ENCODE data around the gene FAM13A.

FAM13A gene

GRCh38 chr4:88879991-88880390 is 177.0 kb downstream of the FAM13A start:
- no peak overlapping the region for H3K27ac ChIP-seq (ENCODE audit: low read length)
- H3K27me3 ChIP-seq (ENCODE audit: control insufficient read depth, insufficient read depth, low read length) = no peaks in the 10 kb centered on the region
- no peaks in the 10 kb centered on the region for H3K4me1 ChIP-seq (ENCODE audit: control insufficient read depth, insufficient read depth, low read length)
- no peak for DNase-seq (ENCODE audit: low read depth, low spot score)
- H3K4me3 ChIP-seq (ENCODE audit: low read length) = no peak overlapping the region
- no CpG with 5 or more reads among the region's 4 CpGs for WGBS (ENCODE audit: insufficient coverage, insufficient read length)
- no peaks in the 10 kb centered on the region for H3K36me3 ChIP-seq (ENCODE audit: control insufficient read depth, insufficient read depth, low read length)
- no peaks in the 10 kb centered on the region for H3K9me3 ChIP-seq (ENCODE audit: control insufficient read depth, insufficient read depth, low read length)

GRCh38 chr4:88878642-88879041 is 178.3 kb downstream of the FAM13A start:
- DNase-seq (ENCODE audit: low read depth, low spot score) = no peak
- H3K27me3 ChIP-seq (ENCODE audit: control insufficient read depth, insufficient read depth, low read length) = no peaks in the 10 kb centered on the region
- no peaks in the 10 kb centered on the region for H3K4me1 ChIP-seq (ENCODE audit: control insufficient read depth, insufficient read depth, low read length)
- H3K36me3 ChIP-seq (ENCODE audit: control insufficient read depth, insufficient read depth, low read length) = no peaks in the 10 kb centered on the region
- WGBS (ENCODE audit: insufficient coverage, insufficient read length) = no CpG with 5 or more reads among the region's 1 CpG
- no peak overlapping the region for H3K27ac ChIP-seq (ENCODE audit: low read length)
- no peak overlapping the region for H3K4me3 ChIP-seq (ENCODE audit: low read length)
- no peaks in the 10 kb centered on the region for H3K9me3 ChIP-seq (ENCODE audit: control insufficient read depth, insufficient read depth, low read length)

- Histone ChIP-seq H3K9me3 (ENCODE audit: control insufficient read depth, insufficient read depth, low read length) (no peaks in the 10 kb centered on the region), H3K27me3 (ENCODE audit: control insufficient read depth, insufficient read depth, low read length) (no peaks in the 10 kb centered on the region), H3K4me1 (ENCODE audit: control insufficient read depth, insufficient read depth, low read length) (no peaks in the 10 kb centered on the region), H3K36me3 (ENCODE audit: control insufficient read depth, insufficient read depth, low read length) (no peaks in the 10 kb centered on the region), H3K27ac (ENCODE audit: low read length) (no peak overlapping the region), H3K4me3 (ENCODE audit: low read length) (no peak overlapping the region)
- WGBS (ENCODE audit: insufficient coverage, insufficient read length) = no CpG with 5 or more reads among the region's 9 CpGs
- DNase-seq (ENCODE audit: low read depth, low spot score) = no peak
These were observed 186.6 kb downstream of the FAM13A start for GRCh38 chr4:88870428-88870827.

GRCh38 chr4:88868510-88868909 is 188.5 kb downstream of the FAM13A start:
- no peak overlapping the region for H3K27ac ChIP-seq (ENCODE audit: low read length)
- H3K27me3 ChIP-seq (ENCODE audit: control insufficient read depth, insufficient read depth, low read length) = no peaks in the 10 kb centered on the region
- H3K36me3 ChIP-seq (ENCODE audit: control insufficient read depth, insufficient read depth, low read length) = no peaks in the 10 kb centered on the region
- H3K4me1 ChIP-seq (ENCODE audit: control insufficient read depth, insufficient read depth, low read length) = no peaks in the 10 kb centered on the region
- no peak for DNase-seq (ENCODE audit: low read depth, low spot score)
- no CpG with 5 or more reads among the region's 3 CpGs for WGBS (ENCODE audit: insufficient coverage, insufficient read length)
- no peak overlapping the region for H3K4me3 ChIP-seq (ENCODE audit: low read length)
- H3K9me3 ChIP-seq (ENCODE audit: control insufficient read depth, insufficient read depth, low read length) = no peaks in the 10 kb centered on the region

- no CpG with 5 or more reads among the region's 4 CpGs for WGBS (ENCODE audit: insufficient coverage, insufficient read length)
- Histone ChIP-seq H3K27ac (ENCODE audit: low read length) (no peak overlapping the region), H3K36me3 (ENCODE audit: control insufficient read depth, insufficient read depth, low read length) (no peaks in the 10 kb centered on the region), H3K9me3 (ENCODE audit: control insufficient read depth, insufficient read depth, low read length) (no peaks in the 10 kb centered on the region), H3K4me3 (ENCODE audit: low read length) (no peak overlapping the region), H3K4me1 (ENCODE audit: control insufficient read depth, insufficient read depth, low read length) (no peaks in the 10 kb centered on the region), H3K27me3 (ENCODE audit: control insufficient read depth, insufficient read depth, low read length) (no peaks in the 10 kb centered on the region)
- no peak for DNase-seq (ENCODE audit: low read depth, low spot score)
These were observed 190.0 kb downstream of the FAM13A start for GRCh38 chr4:88866862-88867550.

- Histone ChIP-seq H3K4me3 (ENCODE audit: low read length) (no peak overlapping the region), H3K9me3 (ENCODE audit: control insufficient read depth, insufficient read depth, low read length) (no peaks in the 10 kb centered on the region)
- WGBS (ENCODE audit: insufficient coverage, insufficient read length) = no CpG with 5 or more reads among the region's 6 CpGs
These were observed 191.5 kb downstream of the FAM13A start for GRCh38 chr4:88865466-88865865.

GRCh38 chr4:88865046-88865445 is 191.9 kb downstream of the FAM13A start:
- WGBS (ENCODE audit: insufficient coverage, insufficient read length) = no CpG with 5 or more reads among the region's 1 CpG
- Histone ChIP-seq H3K36me3 (ENCODE audit: control insufficient read depth, insufficient read depth, low read length) (no peaks in the 10 kb centered on the region), H3K9me3 (ENCODE audit: control insufficient read depth, insufficient read depth, low read length) (no peaks in the 10 kb centered on the region), H3K4me3 (ENCODE audit: low read length) (no peak overlapping the region), H3K27me3 (ENCODE audit: control insufficient read depth, insufficient read depth, low read length) (no peaks in the 10 kb centered on the region), H3K27ac (ENCODE audit: low read length) (no peak overlapping the region), H3K4me1 (ENCODE audit: control insufficient read depth, insufficient read depth, low read length) (no peaks in the 10 kb centered on the region)
- DNase-seq (ENCODE audit: low read depth, low spot score) = no peak

More at GRCh38 chr4:88865466-88865865, 191.5 kb downstream of the FAM13A start:
- no peaks in the 10 kb centered on the region for H3K4me1 ChIP-seq (ENCODE audit: control insufficient read depth, insufficient read depth, low read length)
- no peak for DNase-seq (ENCODE audit: low read depth, low spot score)
- H3K36me3 ChIP-seq (ENCODE audit: control insufficient read depth, insufficient read depth, low read length) = no peaks in the 10 kb centered on the region
- H3K27ac ChIP-seq (ENCODE audit: low read length) = no peak overlapping the region
- no peaks in the 10 kb centered on the region for H3K27me3 ChIP-seq (ENCODE audit: control insufficient read depth, insufficient read depth, low read length)

GRCh38 chr4:88860586-88860985 is 196.4 kb downstream of the FAM13A start:
- no peaks in the 10 kb centered on the region for H3K27me3 ChIP-seq (ENCODE audit: control insufficient read depth, insufficient read depth, low read length)
- no peak overlapping the region for H3K4me3 ChIP-seq (ENCODE audit: low read length)
- no peaks in the 10 kb centered on the region for H3K4me1 ChIP-seq (ENCODE audit: control insufficient read depth, insufficient read depth, low read length)
- DNase-seq (ENCODE audit: low read depth, low spot score) = no peak
- no peak overlapping the region for H3K27ac ChIP-seq (ENCODE audit: low read length)
- no CpG with 5 or more reads among the region's 1 CpG for WGBS (ENCODE audit: insufficient coverage, insufficient read length)
- H3K36me3 ChIP-seq (ENCODE audit: control insufficient read depth, insufficient read depth, low read length) = no peaks in the 10 kb centered on the region
- no peaks in the 10 kb centered on the region for H3K9me3 ChIP-seq (ENCODE audit: control insufficient read depth, insufficient read depth, low read length)

- no CpG with 5 or more reads among the region's 3 CpGs for WGBS (ENCODE audit: insufficient coverage, insufficient read length)
- H3K27me3 ChIP-seq (ENCODE audit: control insufficient read depth, insufficient read depth, low read length) = no peaks in the 10 kb centered on the region
- DNase-seq (ENCODE audit: low read depth, low spot score) = no peak
- no peaks in the 10 kb centered on the region for H3K9me3 ChIP-seq (ENCODE audit: control insufficient read depth, insufficient read depth, low read length)
- H3K36me3 ChIP-seq (ENCODE audit: control insufficient read depth, insufficient read depth, low read length) = no peaks in the 10 kb centered on the region
- H3K27ac ChIP-seq (ENCODE audit: low read length) = no peak overlapping the region
- no peak overlapping the region for H3K4me3 ChIP-seq (ENCODE audit: low read length)
- no peaks in the 10 kb centered on the region for H3K4me1 ChIP-seq (ENCODE audit: control insufficient read depth, insufficient read depth, low read length)
These were observed 197.7 kb downstream of the FAM13A start for GRCh38 chr4:88859191-88859812.

- Histone ChIP-seq H3K9me3 (ENCODE audit: control insufficient read depth, insufficient read depth, low read length) (no peaks in the 10 kb centered on the region), H3K4me3 (ENCODE audit: low read length) (no peak overlapping the region), H3K36me3 (ENCODE audit: control insufficient read depth, insufficient read depth, low read length) (no peaks in the 10 kb centered on the region), H3K27me3 (ENCODE audit: control insufficient read depth, insufficient read depth, low read length) (no peaks in the 10 kb centered on the region), H3K4me1 (ENCODE audit: control insufficient read depth, insufficient read depth, low read length) (no peaks in the 10 kb centered on the region), H3K27ac (ENCODE audit: low read length) (no peak overlapping the region)
- DNase-seq (ENCODE audit: low read depth, low spot score) = no peak
- WGBS (ENCODE audit: insufficient coverage, insufficient read length) = no CpG with 5 or more reads among the region's 2 CpGs
These were observed 198.2 kb downstream of the FAM13A start for GRCh38 chr4:88858752-88859151.

GRCh38 chr4:88857588-88857987 is 199.4 kb downstream of the FAM13A start:
- H3K36me3 ChIP-seq (ENCODE audit: control insufficient read depth, insufficient read depth, low read length) = no peaks in the 10 kb centered on the region
- H3K27ac ChIP-seq (ENCODE audit: low read length) = no peak overlapping the region
- no peaks in the 10 kb centered on the region for H3K27me3 ChIP-seq (ENCODE audit: control insufficient read depth, insufficient read depth, low read length)
- H3K4me1 ChIP-seq (ENCODE audit: control insufficient read depth, insufficient read depth, low read length) = no peaks in the 10 kb centered on the region
- H3K4me3 ChIP-seq (ENCODE audit: low read length) = no peak overlapping the region
- no peaks in the 10 kb centered on the region for H3K9me3 ChIP-seq (ENCODE audit: control insufficient read depth, insufficient read depth, low read length)
- no peak for DNase-seq (ENCODE audit: low read depth, low spot score)
